IPS DF 4.7 (cell line): ENCODE results near the gene ARL4A.
"Not testable (repeated sequence)": the region's sequence is repeated elsewhere in the genome, so short reads cannot be mapped to it uniquely, and the experiment has no call there.

Experiments used
- DNase-seq: peaks from one replicate; pipeline ENCODE4 v3.0.0-alpha.2; 2013; ENCODE audit warnings: low spot score; ENCODE audit errors: extremely low read depth

ARL4A gene

GRCh38 chr7:12686891-12687717, at the start of gene ARL4A:
Gene ARL4A, plus strand, starts transcription at chr7:12687633. Its CDS starts 622 bp downstream, at chr7:12688255.
- peak; percentile 92 for DNase-seq

DNA sequence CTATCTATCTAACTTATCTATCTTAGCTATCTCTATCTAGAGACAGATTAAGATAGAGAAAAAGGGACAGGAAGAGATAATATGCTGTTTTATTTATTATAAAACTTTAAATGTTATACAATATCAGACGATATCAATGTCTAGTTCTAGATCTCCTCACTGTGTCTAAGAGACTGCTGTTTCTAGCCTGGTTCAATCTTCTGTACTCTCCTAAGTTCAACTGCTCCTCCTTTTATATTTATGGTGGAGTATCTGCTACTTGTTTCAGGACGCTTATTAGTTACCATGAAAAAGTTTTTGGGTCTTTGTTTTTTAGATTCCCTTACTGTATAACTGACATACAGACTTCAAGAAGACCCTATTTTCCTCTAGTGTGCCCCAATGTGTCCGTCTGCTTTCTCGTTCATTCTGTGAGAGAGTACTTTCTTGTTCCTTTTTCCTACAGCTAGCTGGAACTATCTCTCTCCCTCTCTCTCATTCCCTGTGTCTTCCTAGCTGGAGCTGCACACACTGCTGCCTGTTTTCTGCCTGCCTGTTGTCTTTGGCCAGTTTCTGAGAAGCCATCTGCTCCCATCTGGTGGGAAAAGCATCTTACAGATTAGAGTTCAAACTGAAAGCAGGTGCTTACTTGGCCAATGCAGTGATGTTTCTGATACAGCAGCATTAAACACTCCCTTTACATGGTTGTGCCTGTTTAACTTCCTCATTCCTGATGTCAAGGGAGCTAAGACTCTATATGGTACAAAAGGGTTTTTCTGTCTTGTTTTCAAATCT, 49.4 kb upstream of the ARL4A start:
- DNase-seq = no peak

DNA sequence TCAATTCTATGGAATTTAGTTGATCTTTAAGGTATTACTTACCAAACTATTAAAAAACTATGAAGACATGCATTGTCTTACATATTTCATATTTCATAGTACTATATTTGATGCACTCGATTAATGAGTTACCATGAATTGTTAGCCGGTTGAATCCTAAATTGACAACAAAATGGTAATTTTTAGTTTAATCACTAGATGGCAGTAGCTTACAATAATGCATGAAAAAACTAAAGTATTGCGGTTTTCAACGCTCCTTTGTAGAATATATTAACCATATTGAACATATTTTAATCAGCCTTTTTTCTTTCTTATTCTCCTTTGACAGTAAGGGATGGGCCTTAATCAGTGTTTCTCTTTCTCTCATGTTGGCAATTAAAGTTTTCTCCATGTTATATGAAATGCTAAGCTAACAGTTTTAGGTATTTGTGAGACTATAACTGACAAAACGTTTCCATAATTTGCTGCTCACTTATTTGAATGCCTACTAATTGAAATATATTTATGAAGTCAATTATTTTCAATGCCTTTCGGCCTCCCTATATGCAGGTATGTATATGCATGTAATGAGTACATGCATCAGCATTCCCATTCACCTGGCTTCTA, 48.5 kb upstream of the ARL4A start:
- no peak for DNase-seq

DNA sequence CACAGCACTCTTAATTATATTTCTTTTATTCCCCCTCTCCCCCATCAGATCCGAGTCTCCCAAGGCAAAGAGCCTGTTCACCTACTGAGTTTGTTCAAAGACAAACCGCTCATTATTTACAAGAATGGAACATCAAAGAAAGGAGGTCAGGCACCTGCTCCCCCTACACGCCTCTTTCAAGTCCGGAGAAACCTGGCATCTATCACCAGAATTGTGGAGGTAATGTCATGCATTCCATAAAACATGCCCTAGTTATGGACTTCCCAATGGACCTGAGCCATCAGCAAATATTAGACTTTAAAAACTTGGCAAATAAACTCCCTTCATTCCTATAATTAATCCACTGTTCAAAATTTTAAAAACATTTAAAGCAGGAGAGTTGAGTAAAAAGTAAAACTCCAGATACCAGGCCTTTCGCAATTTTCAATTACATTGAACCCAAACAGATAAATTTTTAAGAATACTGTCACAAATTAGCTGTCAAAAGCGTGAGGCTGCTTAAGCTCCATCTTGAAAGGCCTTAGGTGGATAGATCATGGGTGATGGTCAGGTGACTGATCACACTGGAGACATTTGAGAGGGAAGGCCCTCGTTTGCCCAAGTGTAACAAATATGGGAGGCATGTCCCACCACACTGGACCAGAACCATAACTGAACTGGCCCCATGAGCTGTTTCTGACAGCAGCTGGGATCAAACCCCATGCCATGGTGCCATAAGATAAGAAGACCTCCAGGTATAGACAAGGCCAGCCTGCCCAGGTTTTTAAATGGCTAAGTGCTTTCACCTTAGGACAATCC, 46.9 kb upstream of the ARL4A start:
- DNase-seq = no peak

DNA sequence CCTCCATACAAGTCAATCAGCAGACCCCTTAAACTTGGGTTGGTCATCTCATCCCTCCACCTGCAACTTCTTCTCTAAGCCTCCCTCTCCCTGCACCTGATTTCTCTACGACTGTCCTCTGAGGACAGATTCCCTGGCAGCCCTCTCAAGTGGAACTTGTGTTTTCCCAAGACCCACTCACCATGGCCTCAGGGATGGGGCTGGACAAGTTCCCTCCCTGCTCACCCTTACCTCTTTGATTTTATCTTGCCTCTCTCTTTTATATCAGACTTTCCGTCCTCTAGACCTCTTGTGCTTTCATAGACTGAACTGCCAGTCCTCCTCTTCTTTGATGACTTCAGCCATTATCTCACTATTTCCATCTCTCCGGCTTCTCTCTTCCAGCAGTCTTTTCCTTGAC, 46.2 kb upstream of the ARL4A start:
- no peak for DNase-seq

GRCh38 chr7:12642508-12642907, 44.9 kb upstream of the ARL4A start:
- no peak for DNase-seq

- no peak for DNase-seq
These were observed 44.3 kb upstream of the ARL4A start for GRCh38 chr7:12643001-12643643.

GRCh38 chr7:12643644-12644043, 43.8 kb upstream of the ARL4A start:
- DNase-seq = no peak

DNA sequence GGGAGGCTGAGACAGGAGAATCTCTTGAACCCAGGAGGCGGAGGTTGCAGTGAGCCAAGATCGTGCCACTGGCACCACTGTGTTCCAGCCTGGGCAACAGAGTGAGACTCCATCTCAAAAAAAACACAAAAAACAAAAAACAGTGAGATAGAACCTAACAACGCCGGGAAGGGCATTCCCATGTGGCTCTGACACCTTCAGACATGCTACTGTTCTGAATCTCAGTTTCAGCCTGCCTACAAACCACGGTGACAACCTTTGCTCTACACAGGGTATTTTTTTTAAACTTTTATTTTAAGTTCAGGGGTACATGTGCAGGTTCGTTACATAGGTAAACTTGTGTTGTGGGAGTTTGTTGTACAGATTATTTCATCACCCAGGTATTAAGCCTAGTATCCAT, 42.2 kb upstream of the ARL4A start:
- not testable (repeated sequence) for DNase-seq

DNA sequence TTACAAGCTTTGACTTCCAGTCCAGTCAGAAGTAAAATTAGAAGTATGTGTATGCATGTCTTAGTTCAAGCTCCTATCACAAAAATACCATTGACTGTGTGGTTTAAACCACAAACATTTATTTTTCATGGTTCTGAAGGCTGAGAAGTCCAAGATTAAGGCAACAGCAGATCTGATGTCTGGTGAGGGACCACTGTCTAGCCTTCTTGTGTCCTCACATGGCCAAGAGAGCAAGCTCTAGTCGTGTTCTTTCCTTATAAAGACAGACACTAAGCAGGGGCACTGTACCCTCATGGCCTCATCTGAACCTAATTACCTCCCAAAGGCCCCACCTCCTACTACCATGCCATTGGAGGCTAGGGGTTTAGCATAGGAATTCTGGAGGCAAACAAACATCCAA, 41.3 kb upstream of the ARL4A start:
- no peak for DNase-seq

DNA sequence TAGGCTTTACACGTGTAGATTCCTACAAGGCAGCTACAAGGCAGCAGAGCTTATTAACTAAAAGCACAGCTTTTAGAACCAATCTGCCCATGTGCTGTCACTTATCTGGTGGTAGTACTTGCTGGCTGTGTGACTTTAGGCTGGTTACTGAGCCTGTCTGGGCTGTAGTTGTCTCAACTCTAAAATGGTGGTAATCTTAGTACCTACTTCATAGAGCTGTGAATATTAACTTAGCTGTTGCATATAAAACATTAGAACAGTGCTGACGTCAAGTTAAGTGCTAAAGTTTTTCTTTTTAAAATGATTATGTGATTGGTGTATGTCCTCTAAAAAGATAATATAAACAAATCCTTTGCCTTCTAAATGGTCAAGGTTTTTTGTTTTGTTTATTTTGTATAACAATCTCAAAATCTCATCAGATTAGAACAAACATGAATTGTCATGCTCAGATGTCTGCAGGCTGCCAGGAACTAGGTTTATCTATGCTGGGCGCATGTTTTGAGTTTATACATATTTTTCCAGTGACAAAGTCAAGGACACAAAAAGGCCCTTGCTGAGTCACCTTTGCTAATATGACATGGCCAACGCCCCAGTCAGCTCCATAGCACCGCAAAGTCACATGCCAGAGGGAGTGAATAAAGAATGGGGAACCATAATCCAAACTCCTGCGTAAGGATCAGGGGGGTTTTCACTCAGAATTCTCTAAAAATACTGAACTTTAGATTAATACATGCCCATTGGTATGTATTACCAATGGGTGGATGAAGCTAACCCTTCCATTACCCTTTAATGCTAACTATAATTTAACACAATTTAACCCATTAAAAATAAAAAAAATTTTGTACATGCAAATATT, 39.8 kb upstream of the ARL4A start:
- no peak for DNase-seq

GRCh38 chr7:12648704-12649261, 38.6 kb upstream of the ARL4A start:
- no peak for DNase-seq

- no peak for DNase-seq
These were observed 38.1 kb upstream of the ARL4A start for GRCh38 chr7:12649348-12649747.

DNA sequence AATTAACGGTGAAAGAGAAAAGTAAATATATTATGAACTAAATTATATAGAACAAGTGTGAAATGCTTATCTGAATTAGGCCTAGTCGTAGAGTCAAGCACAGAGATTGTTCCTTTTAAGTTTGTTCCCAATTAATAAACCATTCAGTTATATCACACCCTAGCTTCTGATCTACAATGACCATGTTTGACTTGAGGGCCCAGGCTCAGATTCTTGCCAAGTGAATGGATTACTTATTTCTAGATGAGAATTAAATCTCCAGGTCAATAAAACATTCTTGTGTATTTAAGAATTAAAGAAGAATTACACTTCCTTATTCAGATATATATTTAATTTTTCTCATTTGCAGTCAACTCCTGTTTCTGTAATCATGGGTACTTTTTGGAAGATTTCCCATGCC, 37.4 kb upstream of the ARL4A start:
- no peak for DNase-seq

- DNase-seq = no peak
These were observed 34.3 kb upstream of the ARL4A start for GRCh38 chr7:12653110-12653509.

DNA sequence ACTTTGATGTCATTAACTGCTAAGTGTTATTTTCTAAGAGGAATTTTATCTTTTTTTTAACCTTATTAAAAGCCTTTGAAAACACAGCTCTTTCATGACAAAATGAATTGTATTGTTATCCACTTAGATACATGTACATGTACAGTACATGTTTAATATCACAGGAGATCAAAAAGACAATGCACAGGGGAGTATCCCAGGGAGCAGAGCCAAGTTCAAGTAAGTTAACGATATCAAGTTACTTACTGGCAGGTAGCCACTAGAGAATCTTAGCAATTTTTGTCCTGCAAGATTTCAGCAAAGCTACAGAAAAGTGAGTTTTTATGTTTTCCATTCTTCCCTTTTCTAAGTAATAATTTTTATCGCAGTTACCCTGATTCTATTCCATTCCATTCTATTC, 33.9 kb upstream of the ARL4A start:
- DNase-seq = no peak

DNA sequence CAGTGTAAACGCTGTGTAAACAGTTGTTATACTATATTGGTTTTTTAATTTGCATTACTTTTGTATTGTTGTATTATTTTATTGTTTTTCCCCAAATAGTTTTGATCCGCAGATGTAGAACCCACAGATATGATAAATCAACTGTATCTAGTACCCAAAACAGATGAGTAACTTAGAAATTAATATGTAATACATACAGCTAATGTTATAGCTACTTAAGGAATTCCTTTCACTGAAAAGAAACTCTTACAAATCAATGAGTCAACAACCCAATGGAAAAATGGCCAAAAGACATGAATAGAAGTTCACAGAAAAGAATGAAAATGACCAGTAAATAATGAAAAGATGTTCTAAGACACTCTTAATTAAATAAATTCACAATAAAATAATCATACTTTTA, 32.3 kb upstream of the ARL4A start:
- DNase-seq = no peak

DNA sequence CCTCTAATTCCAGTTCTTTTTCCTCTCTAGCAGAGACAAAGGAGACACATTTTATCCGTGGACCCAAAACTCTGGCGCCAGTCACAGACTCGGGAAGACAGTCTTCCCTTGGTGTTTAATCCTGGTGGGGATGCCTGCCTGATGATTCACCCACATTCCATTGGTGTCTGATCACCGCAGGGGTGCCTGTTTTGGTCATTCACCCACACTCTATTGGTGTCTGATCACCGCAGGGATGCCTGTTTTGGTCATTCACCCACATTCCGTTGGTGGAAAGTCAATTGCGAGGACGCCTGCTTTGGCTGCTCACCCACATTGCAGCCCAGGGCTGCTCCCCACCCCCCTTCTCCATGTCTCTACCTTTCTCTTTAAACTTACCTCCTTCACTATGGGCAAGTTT, 27.0 kb upstream of the ARL4A start:
- DNase-seq = not testable (repeated sequence)

DNA sequence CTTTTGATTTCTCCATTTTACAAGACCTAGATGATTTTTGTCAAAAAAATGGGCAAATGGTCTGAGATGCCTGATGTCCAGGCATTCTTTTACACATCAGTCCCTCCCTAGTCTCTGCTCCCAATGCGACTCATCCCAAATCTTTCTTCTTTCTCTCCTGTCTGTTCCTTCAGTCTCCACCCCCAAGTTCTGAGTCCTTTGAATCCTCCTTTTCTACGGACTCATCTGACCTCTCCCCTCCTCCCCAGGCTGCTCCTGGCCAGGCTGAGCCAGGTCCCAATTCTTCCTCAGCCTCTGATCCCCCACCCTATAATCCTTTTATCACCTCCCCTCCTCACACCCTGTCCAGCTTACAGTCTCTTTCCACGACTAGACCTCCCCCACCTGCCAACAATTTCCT, 26.4 kb upstream of the ARL4A start:
- DNase-seq = not testable (repeated sequence)

- no peak for DNase-seq
These were observed 25.9 kb upstream of the ARL4A start for GRCh38 chr7:12661581-12661980.
